Skeletal muscle satellite cell (primary cell): ENCODE results near the gene USP50. TPM values are rescaled to one million over a fixed set of nuclear protein-coding genes. Genes with fewer than 3 reads are reported as not detected.

ENCODE experiments used
- H3K27me3 ChIP-seq: 2 replicates; pipeline ENCODE4 v1.7.0; 2013; ENCODE audit warnings: low read length; ENCODE audit not compliant: control insufficient read depth, insufficient read depth
- H3K36me3 ChIP-seq: 2 replicates; pipeline ENCODE4 v1.7.0; 2013; ENCODE audit warnings: mild to moderate bottlenecking, control low read depth, low read length; ENCODE audit not compliant: insufficient read depth
- H3K4me1 ChIP-seq: 2 replicates; pipeline ENCODE4 v1.7.0; 2013; ENCODE audit warnings: low read length; ENCODE audit not compliant: control insufficient read depth, insufficient read depth
- H3K4me2 ChIP-seq: 2 replicates; pipeline ENCODE4 v1.7.0; 2013; ENCODE audit warnings: mild to moderate bottlenecking, low read length
- H3K4me3 ChIP-seq: 2 replicates; pipeline ENCODE4 v1.7.0; 2013; ENCODE audit warnings: low read length
- H3K9ac ChIP-seq: 2 replicates; pipeline ENCODE4 v1.7.0; 2013; ENCODE audit warnings: mild to moderate bottlenecking, low read depth, low read length, moderate library complexity
- H3K9me3 ChIP-seq: replicated peaks from 2 replicates; pipeline ENCODE4 v1.7.0; 2013; ENCODE audit warnings: mild to moderate bottlenecking, control low read depth, low read length
- small RNA-seq: library from RNA; depleted of rRNA; stranded (forward); fragments of <200 nt; gene quantifications from one replicate; pipeline ENCODE3, GENCODE V24; 2012

The USP50 gene

GRCh38 chr15:50458348-50459112, 87.9 kb downstream of the USP50 start:
- H3K9me3 ChIP-seq = no peaks in the 10 kb centered on the region
- no peaks in the 10 kb centered on the region for H3K4me1 ChIP-seq
- no peak overlapping the region for H3K4me3 ChIP-seq
- H3K4me2 ChIP-seq = no peak overlapping the region
- no peak overlapping the region for H3K9ac ChIP-seq
- peaks cover 17% of the 10 kb centered on the region for H3K36me3 ChIP-seq
- H3K27me3 ChIP-seq = no peaks in the 10 kb centered on the region

DNA sequence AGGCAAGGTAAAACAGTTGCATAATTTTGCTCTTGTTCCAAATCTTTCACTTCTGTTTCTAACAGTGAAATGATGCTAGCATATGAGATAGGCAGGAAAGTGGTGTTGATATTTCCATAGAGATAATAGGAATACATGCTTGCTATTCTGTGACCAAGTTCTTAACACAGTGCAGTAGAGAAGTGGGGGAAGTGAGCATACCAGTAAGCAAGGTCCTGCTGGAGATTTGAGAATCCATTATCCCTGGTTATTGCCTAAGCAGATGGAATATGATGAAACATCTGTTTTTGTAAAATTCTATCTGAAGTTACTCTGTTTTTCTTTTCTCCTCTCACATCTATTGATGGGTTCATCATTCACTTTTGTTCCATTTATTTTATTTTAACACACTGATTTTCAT, 93.5 kb downstream of the USP50 start:
- H3K27me3 ChIP-seq = no peaks in the 10 kb centered on the region
- no peaks in the 10 kb centered on the region for H3K9me3 ChIP-seq
- no peak overlapping the region for H3K9ac ChIP-seq
- H3K4me2 ChIP-seq = no peak overlapping the region
- no peak overlapping the region for H3K4me3 ChIP-seq
- peaks cover 20% of the 10 kb centered on the region for H3K4me1 ChIP-seq
- H3K36me3 ChIP-seq = peaks cover 17% of the 10 kb centered on the region

Small RNA genes lying within 50 kb of the gene (small RNA-seq; reads per million reads assigned to genes)
- not detected for gene RNA5SP395
